Thyroid gland (tissue), 4 donors: Measurements from ENCODE around the gene SMIM7. TPM values are rescaled to one million over a fixed set of nuclear protein-coding genes. Genes with fewer than 3 reads are reported as not detected.
A peak's percentile ranks its signal among the peaks of the same experiment; 100 is the strongest.

Experiments
- DNase-seq, 2 donors: peaks; one replicate each; pipeline ENCODE4 v3.0.0-alpha.2; 2019
- H3K27ac ChIP-seq, 3 donors: fragments of 200-600 bp; sonication (generic); 1 replicate in 2 of 3; 2 replicates in 1 of 3; pipeline ENCODE4 v1.5.1; 2016 to 2019; ENCODE audit warnings: mild to moderate bottlenecking in 1 of 3, moderate library complexity in 1 of 3
- H3K27me3 ChIP-seq: fragments of 200-600 bp; sonication (generic); one replicate; pipeline ENCODE4 v1.5.1; 2019
- H3K36me3 ChIP-seq, 2 donors: fragments of 200-600 bp; sonication (generic); one replicate each; pipeline ENCODE4 v1.5.1; 2016 to 2019
- H3K4me1 ChIP-seq, 2 donors: fragments of 200-600 bp; sonication (generic); one replicate each; pipeline ENCODE4 v1.5.1; 2017 to 2019
- H3K4me3 ChIP-seq, 3 donors: fragments of 200-600 bp; sonication (generic); replicated peaks in 1 of 3; 1 replicate in 2 of 3; 2 replicates in 1 of 3; pipeline ENCODE4 v1.5.1; 2016; ENCODE audit warnings: mild to moderate bottlenecking in 1 of 3
- H3K9me3 ChIP-seq: fragments of 200-600 bp; sonication (generic); one replicate; pipeline ENCODE4 v1.5.1; 2017
- POLR2A ChIP-seq, 2 donors: fragments of 450-650 bp; IDR thresholded peaks; one replicate each; pipeline ENCODE4 v1.6.1; 2017; ENCODE audit warnings: antibody characterized with exemption in 2 of 2, mild to moderate bottlenecking in 2 of 2, moderate library complexity in 1 of 2
- WGBS, 2 donors: methylation state at CpG; one replicate each; pipeline ENCODE4 v1.1.5; 2017; 5-methylcytosine and 5-hydroxymethylcytosine counted together
- intact Hi-C: fragments of 100-400 bp; cut with DNase I; formaldehyde crosslinking; loops from one replicate; pipeline ENCODE4 v1.15.1; 2023
- total RNA-seq, 4 donors: library from RNA; depleted of rRNA; stranded (reverse); fragments of >200 nt; gene quantifications; one replicate each; pipeline ENCODE4 v1.2.3, GENCODE V29; 2016
- TF ChIP-seq, protein P1 (sequence below), 6 experiments: fragments of 200-600 bp in 3 of 6; fragments of 450-650 bp in 3 of 6; sonication (generic) in 3 of 6; IDR thresholded peaks; one replicate each; pipeline ENCODE4 v1.5.1; 2016 to 2019; ENCODE audit warnings: antibody characterized with exemption in 6 of 6, mild to moderate bottlenecking in 2 of 6, inconsistent platforms in 1 of 6, moderate library complexity in 1 of 6

Gene SMIM7
- total RNA-seq, 4 donors from 2014 or later: 80.9 to 171 (median 119) TPM

DNA sequence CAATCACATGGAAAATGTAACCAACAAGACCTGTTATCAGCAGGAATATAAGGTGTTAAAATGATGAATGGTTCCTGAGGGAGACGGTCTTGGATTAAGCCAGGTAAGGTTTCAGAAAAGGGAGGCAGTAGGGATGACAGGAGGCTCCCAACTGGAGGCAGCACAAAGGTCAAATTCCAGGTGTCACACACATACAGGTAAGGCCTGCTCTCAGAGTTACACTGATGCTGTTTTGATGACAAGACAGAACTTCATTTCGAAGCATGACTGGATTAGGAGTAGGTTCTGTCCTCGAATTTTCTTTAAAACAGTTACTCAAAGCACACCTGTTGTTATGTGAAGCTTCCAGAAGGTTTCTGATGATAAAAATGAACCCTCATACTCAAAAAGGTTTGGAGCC is 39.4 kb downstream of the SMIM7 start:
- H3K4me3 ChIP-seq: no peak overlapping the region
- peaks cover 15 to 20% of the 10 kb centered on the region in 2 donors for H3K4me1 ChIP-seq
- TF ChIP-seq, protein P1, sequence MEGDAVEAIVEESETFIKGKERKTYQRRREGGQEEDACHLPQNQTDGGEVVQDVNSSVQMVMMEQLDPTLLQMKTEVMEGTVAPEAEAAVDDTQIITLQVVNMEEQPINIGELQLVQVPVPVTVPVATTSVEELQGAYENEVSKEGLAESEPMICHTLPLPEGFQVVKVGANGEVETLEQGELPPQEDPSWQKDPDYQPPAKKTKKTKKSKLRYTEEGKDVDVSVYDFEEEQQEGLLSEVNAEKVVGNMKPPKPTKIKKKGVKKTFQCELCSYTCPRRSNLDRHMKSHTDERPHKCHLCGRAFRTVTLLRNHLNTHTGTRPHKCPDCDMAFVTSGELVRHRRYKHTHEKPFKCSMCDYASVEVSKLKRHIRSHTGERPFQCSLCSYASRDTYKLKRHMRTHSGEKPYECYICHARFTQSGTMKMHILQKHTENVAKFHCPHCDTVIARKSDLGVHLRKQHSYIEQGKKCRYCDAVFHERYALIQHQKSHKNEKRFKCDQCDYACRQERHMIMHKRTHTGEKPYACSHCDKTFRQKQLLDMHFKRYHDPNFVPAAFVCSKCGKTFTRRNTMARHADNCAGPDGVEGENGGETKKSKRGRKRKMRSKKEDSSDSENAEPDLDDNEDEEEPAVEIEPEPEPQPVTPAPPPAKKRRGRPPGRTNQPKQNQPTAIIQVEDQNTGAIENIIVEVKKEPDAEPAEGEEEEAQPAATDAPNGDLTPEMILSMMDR (IDR thresholded peaks at IDR 0.05): no peak
- no peak for TF ChIP-seq POLR2A (IDR thresholded peaks at IDR 0.05)
- H3K27ac ChIP-seq: no peak overlapping the region
- H3K27me3 ChIP-seq: no peaks in the 10 kb centered on the region
- no peak for DNase-seq
- intact Hi-C loops: no loop called here
- no peaks in the 10 kb centered on the region for H3K36me3 ChIP-seq
- H3K9me3 ChIP-seq: no peaks in the 10 kb centered on the region
- WGBS, 2 donors: 79 to 81% methylated on average over 3 of the region's 3 CpGs

DNA sequence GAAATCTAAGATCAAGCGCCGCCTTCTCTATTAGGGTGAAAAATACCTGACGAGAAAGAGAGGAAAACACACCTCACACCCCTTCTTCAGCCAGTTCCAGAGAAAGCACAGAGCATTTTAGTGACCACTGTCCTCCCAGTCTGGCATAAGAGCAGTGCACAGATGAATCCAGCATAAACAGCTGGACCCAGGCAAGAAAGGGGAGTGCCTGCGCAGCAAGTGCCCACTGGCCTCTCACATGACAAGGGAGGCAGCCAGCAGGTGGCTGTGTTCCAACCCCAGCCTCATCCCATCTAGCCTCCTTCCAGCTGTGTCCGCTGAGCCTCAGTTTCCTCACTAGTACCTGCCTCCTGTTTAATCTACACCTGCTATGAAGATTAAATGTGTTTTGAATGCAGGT is 39.9 kb downstream of the SMIM7 start:
- H3K27me3 ChIP-seq: no peaks in the 10 kb centered on the region

DNA sequence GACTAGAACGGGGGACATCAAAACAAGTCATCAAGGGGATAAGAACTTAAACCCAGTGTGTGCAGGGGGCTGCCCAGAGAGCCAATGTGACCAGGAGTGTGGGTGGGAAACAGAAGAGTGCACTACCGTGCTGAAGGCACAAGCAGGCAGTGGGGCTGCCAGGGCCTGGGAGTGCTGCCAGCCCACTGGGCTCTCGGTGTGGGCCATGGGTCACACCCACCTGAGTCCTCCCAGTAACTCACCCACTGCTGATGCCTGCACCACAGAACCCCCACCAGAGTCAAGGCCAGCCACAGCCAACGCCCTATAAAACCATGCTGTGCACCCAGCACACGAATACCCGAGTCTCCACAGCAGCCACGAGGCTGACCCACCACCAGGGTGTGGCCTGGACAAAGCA is 40.5 kb downstream of the SMIM7 start:
- peak; percentile 56 to 61 for DNase-seq
- TF ChIP-seq, protein P1 (IDR thresholded peaks at IDR 0.05): no peak
- TF ChIP-seq POLR2A (IDR thresholded peaks at IDR 0.05): no peak
- WGBS, 2 donors: 56 to 65% methylated on average over 6 to 7 of the region's 7 CpGs
- no peak overlapping the region for H3K27ac ChIP-seq
- intact Hi-C loops: no loop called here
- no peak overlapping the region for H3K4me3 ChIP-seq
- H3K9me3 ChIP-seq: no peaks in the 10 kb centered on the region
- H3K36me3 ChIP-seq: no peaks in the 10 kb centered on the region
- H3K27me3 ChIP-seq: no peaks in the 10 kb centered on the region
- H3K4me1 ChIP-seq: peaks cover 15 to 26% of the 10 kb centered on the region in 2 donors

More for the DNA sequence above, 39.9 kb downstream of the SMIM7 start:
- Histone ChIP-seq H3K9me3 (no peaks in the 10 kb centered on the region), H3K4me1 (peaks cover 15 to 23% of the 10 kb centered on the region in 2 donors), H3K36me3 (no peaks in the 10 kb centered on the region), H3K4me3 (no peak overlapping the region), H3K27ac (no peak overlapping the region)
- WGBS, 2 donors: 91 to 96% methylated on average over 5 of the region's 5 CpGs
- intact Hi-C loops: no loop called here
- DNase-seq: no peak
- TF ChIP-seq, protein P1 (IDR thresholded peaks at IDR 0.05): no peak
- no peak for TF ChIP-seq POLR2A (IDR thresholded peaks at IDR 0.05)

DNA sequence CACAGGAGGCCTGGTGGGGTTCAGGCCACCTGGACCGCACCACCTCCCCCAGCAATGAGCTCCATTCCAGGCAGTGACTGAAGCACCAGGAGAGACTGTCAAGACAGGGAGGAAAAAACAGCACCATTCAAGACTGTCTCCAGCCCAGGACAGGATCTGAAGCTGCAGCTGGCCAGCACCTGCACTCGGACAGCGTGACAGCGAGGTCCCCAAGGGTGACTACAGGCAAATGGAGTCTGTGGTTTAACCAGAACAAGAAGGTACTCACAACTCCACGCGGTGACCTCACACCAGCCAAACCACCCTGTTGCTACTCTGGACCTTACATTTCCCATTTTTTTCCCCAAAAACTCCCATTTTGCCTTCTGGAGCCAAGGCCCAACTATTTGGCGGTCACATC is 41.7 kb downstream of the SMIM7 start:
- no peak overlapping the region for H3K4me3 ChIP-seq
- no peaks in the 10 kb centered on the region for H3K27me3 ChIP-seq
- peaks cover 15 to 26% of the 10 kb centered on the region in 2 donors for H3K4me1 ChIP-seq
- 92 to 94% methylated on average over 6 to 7 of the region's 7 CpGs for WGBS, 2 donors
- H3K9me3 ChIP-seq: no peaks in the 10 kb centered on the region
- TF ChIP-seq, protein P1 (IDR thresholded peaks at IDR 0.05): no peak
- no peak for TF ChIP-seq POLR2A (IDR thresholded peaks at IDR 0.05)
- DNase-seq: no peak
- no peak overlapping the region for H3K27ac ChIP-seq
- no peaks in the 10 kb centered on the region for H3K36me3 ChIP-seq
- intact Hi-C loops: no loop called here

DNA sequence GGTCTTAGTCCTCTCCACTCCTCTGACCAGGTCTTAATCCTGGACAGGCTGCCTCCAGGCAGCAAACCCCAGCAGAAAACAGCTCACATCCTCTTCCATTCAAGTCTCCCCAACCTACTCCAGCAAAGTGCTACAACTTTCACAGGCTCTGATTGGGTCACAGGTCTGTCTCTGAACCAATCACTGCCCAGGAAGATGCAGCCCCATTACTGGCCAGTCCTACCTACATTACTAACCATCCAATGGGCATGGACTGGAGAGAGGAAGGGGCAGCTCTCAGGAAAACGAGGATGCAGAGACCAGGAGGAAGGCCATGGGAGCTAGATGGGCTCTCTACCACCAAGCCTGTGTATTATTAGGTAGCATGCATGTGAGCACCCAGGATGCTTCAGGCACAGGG is 44.1 kb downstream of the SMIM7 start:
- no peaks in the 10 kb centered on the region for H3K27me3 ChIP-seq
- no peak overlapping the region for H3K4me3 ChIP-seq
- 42 to 56% methylated on average over 1 of the region's 1 CpG for WGBS, 2 donors
- DNase-seq: no peak
- H3K27ac ChIP-seq: no peak overlapping the region
- H3K36me3 ChIP-seq: no peaks in the 10 kb centered on the region
- no peaks in the 10 kb centered on the region for H3K9me3 ChIP-seq
- TF ChIP-seq, protein P1 (IDR thresholded peaks at IDR 0.05): no peak
- TF ChIP-seq POLR2A (IDR thresholded peaks at IDR 0.05): no peak
- intact Hi-C loops: no loop called here
- peaks cover 29 to 48% of the 10 kb centered on the region in 2 donors for H3K4me1 ChIP-seq
